KMS-11 (cell line): ENCODE results near the gene RBM11.

ENCODE experiments used
- H2AFZ ChIP-seq: fragments of 200-600 bp; sonication (generic); 2 replicates; pipeline ENCODE4 v1.6.1; 2016; ENCODE audit warnings: antibody characterized with exemption, mixed run types, low read depth
- H3K27ac ChIP-seq: fragments of 200-600 bp; sonication (generic); 2 replicates; pipeline ENCODE4 v1.6.1; 2016; ENCODE audit warnings: mild to moderate bottlenecking, mixed run types
- H3K27me3 ChIP-seq: fragments of 200-600 bp; sonication (generic); 2 replicates; pipeline ENCODE4 v1.6.1; 2017; ENCODE audit warnings: mild to moderate bottlenecking, low read depth, mixed run types, moderate library complexity; ENCODE audit not compliant: insufficient read depth
- H3K36me3 ChIP-seq: fragments of 200-600 bp; sonication (generic); 2 replicates; pipeline ENCODE4 v1.6.1; 2017; ENCODE audit warnings: mild to moderate bottlenecking, mixed run types; ENCODE audit not compliant: insufficient read depth
- H3K4me1 ChIP-seq: fragments of 200-600 bp; sonication (generic); 2 replicates; pipeline ENCODE4 v1.6.1; 2016; ENCODE audit warnings: mild to moderate bottlenecking, low read depth, mixed run types; ENCODE audit not compliant: poor library complexity, severe bottlenecking
- H3K4me2 ChIP-seq: fragments of 200-600 bp; sonication (generic); 2 replicates; pipeline ENCODE4 v1.7.0; 2016; ENCODE audit warnings: mild to moderate bottlenecking, mixed run types
- H3K4me3 ChIP-seq: fragments of 200-600 bp; sonication (generic); IDR thresholded peaks from 2 replicates; pipeline ENCODE4 v1.6.1; 2017; ENCODE audit warnings: low read depth, low read length, mixed read lengths; ENCODE audit not compliant: insufficient read depth
- H3K79me2 ChIP-seq: fragments of 200-600 bp; sonication (generic); 2 replicates; pipeline ENCODE4 v1.6.1; 2016; ENCODE audit warnings: low read depth, mixed run types; ENCODE audit not compliant: insufficient read depth
- H3K9ac ChIP-seq: fragments of 200-600 bp; sonication (generic); 2 replicates; pipeline ENCODE4 v1.6.1; 2016; ENCODE audit warnings: mild to moderate bottlenecking, mixed run types
- H4K20me1 ChIP-seq: fragments of 200-600 bp; sonication (generic); 2 replicates; pipeline ENCODE4 v1.6.1; 2016; ENCODE audit warnings: mild to moderate bottlenecking, mixed run types; ENCODE audit not compliant: insufficient read depth
- CTCF ChIP-seq: fragments of 200-600 bp; sonication (generic); conservative IDR thresholded peaks from 2 replicates; pipeline ENCODE4 v1.6.1; 2017; ENCODE audit warnings: low read depth, mild to moderate bottlenecking, antibody characterized with exemption, low read length, moderate library complexity, mixed read lengths

RBM11 gene

DNA sequence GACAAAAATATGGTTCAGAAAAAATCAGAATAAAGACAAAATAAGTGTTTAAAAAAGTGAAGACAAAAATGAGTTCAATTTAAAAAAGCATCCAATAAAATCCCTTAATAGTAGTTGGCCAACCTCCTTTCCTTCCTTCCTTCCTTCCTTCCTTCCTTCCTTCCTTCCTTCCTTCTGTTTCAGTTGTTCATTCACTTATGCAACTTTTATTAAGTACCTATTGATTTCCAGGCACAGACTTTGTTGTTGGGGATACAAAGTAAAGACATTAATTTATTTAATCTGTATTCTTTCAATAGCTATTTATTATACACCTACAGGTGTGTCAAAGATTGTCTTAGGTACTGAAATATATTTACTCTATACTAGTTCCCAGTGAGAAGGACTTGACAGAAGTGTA lies 2.8 kb upstream of the RBM11 start:
- Histone ChIP-seq H3K79me2 (no peaks in the 10 kb centered on the region), H3K4me2 (no peak overlapping the region), H3K4me1 (peaks cover 6% of the 10 kb centered on the region), H3K36me3 (no peaks in the 10 kb centered on the region), H3K4me3 (no peak overlapping the region), H3K27me3 (no peaks in the 10 kb centered on the region), H3K27ac (no peak overlapping the region), H4K20me1 (no peaks in the 10 kb centered on the region), H3K9ac (no peak overlapping the region), H2AFZ (no peak overlapping the region)
- no peak for TF ChIP-seq CTCF

DNA sequence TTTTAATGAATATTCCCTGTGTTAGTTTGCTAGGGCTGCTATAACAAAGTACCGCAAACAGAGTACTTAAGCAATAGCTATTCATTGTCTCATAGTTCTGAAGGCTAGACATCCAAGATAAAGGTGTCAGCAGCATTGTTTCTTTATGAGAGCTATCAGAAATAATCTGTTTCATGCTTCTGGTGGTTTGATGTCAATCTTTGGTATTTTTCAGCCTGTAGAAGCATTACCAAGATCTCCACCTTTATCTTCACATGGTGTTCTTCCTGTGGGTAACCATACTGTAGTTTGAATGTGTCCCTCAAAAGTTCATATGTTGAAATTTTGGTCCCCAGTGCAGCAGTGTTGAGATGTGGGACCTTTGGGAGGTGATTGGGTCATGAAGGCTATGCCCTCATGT lies 7.4 kb downstream of the RBM11 start:
- Histone ChIP-seq H3K27ac (no peak overlapping the region), H3K4me3 (no peak overlapping the region), H3K36me3 (no peaks in the 10 kb centered on the region; the same call in 1 of the 2 replicates), H3K9ac (no peak overlapping the region), H4K20me1 (no peaks in the 10 kb centered on the region), H3K4me2 (no peak overlapping the region), H2AFZ (no peak overlapping the region), H3K27me3 (no peaks in the 10 kb centered on the region), H3K4me1 (no peaks in the 10 kb centered on the region), H3K79me2 (no peaks in the 10 kb centered on the region)
- no peak for TF ChIP-seq CTCF

- no peak overlapping the region for H2AFZ ChIP-seq
- TF ChIP-seq CTCF = no peak
- H3K9ac ChIP-seq = no peak overlapping the region
- no peaks in the 10 kb centered on the region for H3K79me2 ChIP-seq
- H3K4me3 ChIP-seq = no peak overlapping the region
- H4K20me1 ChIP-seq = no peaks in the 10 kb centered on the region
- no peak overlapping the region for H3K4me2 ChIP-seq
- H3K4me1 ChIP-seq = no peaks in the 10 kb centered on the region
- no peak overlapping the region for H3K27ac ChIP-seq
- H3K27me3 ChIP-seq = no peaks in the 10 kb centered on the region
- no peaks in the 10 kb centered on the region; the same call in 1 of the 2 replicates for H3K36me3 ChIP-seq
Measured at GRCh38 chr21:14229399-14229798, 13.4 kb downstream of the RBM11 start.

- Histone ChIP-seq H3K79me2 (no peaks in the 10 kb centered on the region), H2AFZ (no peak overlapping the region), H3K4me2 (no peak overlapping the region), H4K20me1 (no peaks in the 10 kb centered on the region), H3K9ac (no peak overlapping the region), H3K36me3 (no peaks in the 10 kb centered on the region), H3K4me1 (no peaks in the 10 kb centered on the region), H3K4me3 (no peak overlapping the region), H3K27me3 (no peaks in the 10 kb centered on the region), H3K27ac (no peak overlapping the region)
- TF ChIP-seq CTCF = no peak
Measured at GRCh38 chr21:14235101-14235500, 19.1 kb downstream of the RBM11 start.

- no peak overlapping the region for H3K4me2 ChIP-seq
- H4K20me1 ChIP-seq = no peaks in the 10 kb centered on the region
- no peaks in the 10 kb centered on the region for H3K79me2 ChIP-seq
- H2AFZ ChIP-seq = no peak overlapping the region
- H3K27me3 ChIP-seq = no peaks in the 10 kb centered on the region
- no peak overlapping the region for H3K4me3 ChIP-seq
- H3K4me1 ChIP-seq = no peaks in the 10 kb centered on the region
- no peak for TF ChIP-seq CTCF
- no peak overlapping the region for H3K9ac ChIP-seq
- no peak overlapping the region for H3K27ac ChIP-seq
- no peaks in the 10 kb centered on the region for H3K36me3 ChIP-seq
Measured at GRCh38 chr21:14236180-14236579, 20.2 kb downstream of the RBM11 start.
